ENCODE measurements around the gene FAM209A. TPM values are rescaled to one million over a fixed set of nuclear protein-coding genes. Genes with fewer than 3 reads are reported as not detected.

Gene FAM209A
- total and polyA plus RNA-seq, 8 donors: 0.28 to 0.75 (median 0.46) TPM; not detected in 5

DNA sequence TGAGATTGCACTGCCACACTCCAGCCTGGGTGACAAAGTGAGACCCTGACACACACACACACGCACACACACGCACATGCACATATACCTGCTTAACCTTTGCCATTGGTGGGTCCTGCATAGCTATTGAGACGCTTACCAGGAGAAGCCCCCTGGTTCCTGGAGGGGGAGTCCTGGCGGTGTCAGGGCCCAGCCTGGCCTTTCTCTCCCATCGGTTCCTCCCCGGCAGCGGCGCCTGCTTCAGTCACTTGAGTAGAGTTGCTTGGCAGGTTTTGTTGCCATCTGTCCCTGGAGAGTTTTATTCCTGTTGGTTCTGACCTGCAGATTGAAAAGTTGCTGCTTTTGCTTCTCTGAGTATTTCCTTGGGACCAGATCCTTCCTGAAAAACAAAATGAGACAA lies 20.6 kb upstream of the FAM209A start:
- Histone ChIP-seq H3K27ac (no peak overlapping the region), H3K36me3 (no peaks in the 10 kb centered on the region), H3K4me1 (no peaks in the 10 kb centered on the region), H3K9me3 (no peaks in the 10 kb centered on the region), H3K4me3 (no peak overlapping the region), H3K27me3 (no peaks in the 10 kb centered on the region)
- intact Hi-C loops (cut with DNase I): no loop called here
- 92 to 95% methylated on average over 8 of the region's 8 CpGs for WGBS, 2 donors
- TF ChIP-seq, protein P1, sequence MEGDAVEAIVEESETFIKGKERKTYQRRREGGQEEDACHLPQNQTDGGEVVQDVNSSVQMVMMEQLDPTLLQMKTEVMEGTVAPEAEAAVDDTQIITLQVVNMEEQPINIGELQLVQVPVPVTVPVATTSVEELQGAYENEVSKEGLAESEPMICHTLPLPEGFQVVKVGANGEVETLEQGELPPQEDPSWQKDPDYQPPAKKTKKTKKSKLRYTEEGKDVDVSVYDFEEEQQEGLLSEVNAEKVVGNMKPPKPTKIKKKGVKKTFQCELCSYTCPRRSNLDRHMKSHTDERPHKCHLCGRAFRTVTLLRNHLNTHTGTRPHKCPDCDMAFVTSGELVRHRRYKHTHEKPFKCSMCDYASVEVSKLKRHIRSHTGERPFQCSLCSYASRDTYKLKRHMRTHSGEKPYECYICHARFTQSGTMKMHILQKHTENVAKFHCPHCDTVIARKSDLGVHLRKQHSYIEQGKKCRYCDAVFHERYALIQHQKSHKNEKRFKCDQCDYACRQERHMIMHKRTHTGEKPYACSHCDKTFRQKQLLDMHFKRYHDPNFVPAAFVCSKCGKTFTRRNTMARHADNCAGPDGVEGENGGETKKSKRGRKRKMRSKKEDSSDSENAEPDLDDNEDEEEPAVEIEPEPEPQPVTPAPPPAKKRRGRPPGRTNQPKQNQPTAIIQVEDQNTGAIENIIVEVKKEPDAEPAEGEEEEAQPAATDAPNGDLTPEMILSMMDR (IDR thresholded peaks at IDR 0.05): no peak
- no peak for DNase-seq
- no peak for FAIRE-seq
- ATAC-seq: no peak

DNA sequence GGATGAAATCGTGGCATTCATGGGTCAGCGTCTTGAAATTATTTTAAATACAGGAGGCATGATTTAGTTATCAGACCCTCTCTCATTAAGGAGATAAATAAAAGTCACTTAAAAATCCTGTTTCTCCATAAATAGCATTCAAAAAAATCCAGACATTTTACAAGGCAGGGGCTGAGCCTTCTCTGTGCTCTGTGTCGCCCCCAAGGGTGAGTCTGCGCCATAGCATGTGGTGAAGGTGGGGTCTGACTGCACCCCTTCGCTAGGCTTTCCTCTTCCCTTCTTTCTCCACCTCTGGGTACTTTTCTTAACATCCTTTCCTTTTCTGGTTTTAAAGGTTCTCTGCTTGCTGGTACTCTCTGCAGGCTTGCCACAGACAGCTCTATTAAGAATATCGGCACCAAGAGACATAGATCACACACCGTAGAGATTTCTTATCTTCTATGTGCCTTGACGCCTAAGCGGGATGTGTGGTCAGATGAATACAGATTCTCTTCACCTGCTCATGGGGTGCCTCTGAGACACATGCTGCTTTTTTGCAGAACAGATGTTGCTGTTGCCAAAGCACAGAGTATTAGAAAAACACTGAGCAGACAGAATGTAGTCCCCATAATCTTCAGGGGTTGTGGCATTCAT lies 20.1 kb upstream of the FAM209A start:
- TF ChIP-seq, protein P1 (IDR thresholded peaks at IDR 0.05): no peak
- no peak for FAIRE-seq
- intact Hi-C loops (cut with DNase I): no loop called here

DNA sequence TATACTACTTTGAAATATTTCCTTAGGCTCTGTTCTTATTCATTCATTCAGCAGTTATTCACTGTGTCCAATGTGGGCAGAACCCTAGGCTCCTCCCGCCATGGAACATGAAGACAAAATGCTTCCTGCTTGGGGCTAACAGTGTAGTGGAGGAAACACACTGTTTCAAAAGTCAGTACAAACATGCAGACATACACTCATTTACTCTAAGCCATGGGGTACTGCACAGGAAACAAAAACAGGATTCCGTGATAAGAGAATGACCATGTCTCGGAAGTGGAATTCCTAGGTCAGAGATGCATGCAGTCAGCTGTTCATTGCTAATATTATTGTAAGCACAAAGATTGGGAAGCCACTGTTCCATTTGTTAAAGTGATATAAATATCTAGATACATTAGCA lies 18.4 kb upstream of the FAM209A start:
- WGBS, 2 donors: 57 to 62% methylated on average over 3 of the region's 3 CpGs

More for the DNA sequence above, 20.1 kb upstream of the FAM209A start:
- DNase-seq (no peak), ATAC-seq (no peak)
- H3K4me3 ChIP-seq: no peak overlapping the region
- no peaks in the 10 kb centered on the region for H3K4me1 ChIP-seq
- H3K36me3 ChIP-seq: no peaks in the 10 kb centered on the region
- H3K27ac ChIP-seq: no peak overlapping the region
- H3K9me3 ChIP-seq: no peaks in the 10 kb centered on the region
- WGBS, 2 donors: 90 to 97% methylated on average over 9 of the region's 9 CpGs
- H3K27me3 ChIP-seq: no peaks in the 10 kb centered on the region

DNA sequence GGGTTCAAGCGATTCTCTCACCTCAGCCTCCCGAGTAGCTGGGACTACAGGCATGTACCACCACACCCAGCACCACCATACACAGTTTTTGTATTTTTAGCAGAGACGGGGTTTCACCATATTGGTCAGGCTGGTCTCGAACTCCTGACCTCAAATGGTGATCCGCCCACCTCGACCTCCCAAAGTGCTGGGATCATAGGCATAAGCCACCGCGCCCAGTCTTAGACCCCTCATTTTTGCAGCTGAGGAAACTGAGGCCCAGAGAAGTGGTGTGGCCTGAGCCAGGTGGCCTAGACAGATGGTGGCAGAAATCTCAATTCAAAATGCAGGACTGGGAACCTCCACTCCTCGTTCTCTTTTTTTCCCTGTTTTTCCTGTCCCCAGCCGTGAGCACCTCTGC lies 12.6 kb upstream of the FAM209A start:
- DNase-seq (no peak), FAIRE-seq (no peak), ATAC-seq (no peak)
- no peaks in the 10 kb centered on the region for H3K4me1 ChIP-seq
- H3K27ac ChIP-seq: no peak overlapping the region
- no peak overlapping the region for H3K4me3 ChIP-seq
- H3K9me3 ChIP-seq: no peaks in the 10 kb centered on the region
- H3K36me3 ChIP-seq: peaks cover 0 to 2% (median 0%) of the 10 kb centered on the region in 3 donors
- 95 to 96% methylated on average over 10 of the region's 10 CpGs for WGBS, 2 donors
- intact Hi-C loops (cut with DNase I): no loop called here
- TF ChIP-seq, protein P1 (IDR thresholded peaks at IDR 0.05): no peak
- no peaks in the 10 kb centered on the region for H3K27me3 ChIP-seq

More for the DNA sequence above, 18.4 kb upstream of the FAM209A start:
- H3K27me3 ChIP-seq: no peaks in the 10 kb centered on the region
- DNase-seq: no peak
- H3K4me1 ChIP-seq: no peaks in the 10 kb centered on the region
- no peaks in the 10 kb centered on the region for H3K36me3 ChIP-seq
- ATAC-seq: no peak
- no peaks in the 10 kb centered on the region for H3K9me3 ChIP-seq
- H3K4me3 ChIP-seq: no peak overlapping the region
- no peak overlapping the region for H3K27ac ChIP-seq
- FAIRE-seq: no peak
- intact Hi-C loops (cut with DNase I): no loop called here
- TF ChIP-seq, protein P1 (IDR thresholded peaks at IDR 0.05): no peak

Measured in pancreas (tissue), 10 donors.